Karpas-422 (cell line): Measurements from ENCODE around the gene CTNNBL1. TPM values are rescaled to one million over a fixed set of nuclear protein-coding genes. Genes with fewer than 3 reads are reported as not detected.
"Not testable (repeated sequence)": the region's sequence is repeated elsewhere in the genome, so short reads cannot be mapped to it uniquely, and the experiment has no call there.

Experiments
- DNase-seq: peaks from one replicate; pipeline ENCODE4 v3.0.0-alpha.2; 2015
- H2AFZ ChIP-seq: fragments of 200-600 bp; sonication (generic); 2 replicates; pipeline ENCODE4 v1.6.1; 2014; ENCODE audit warnings: antibody characterized with exemption, low read length, mixed read lengths
- H3K27ac ChIP-seq: fragments of 200-600 bp; sonication (generic); 2 replicates; pipeline ENCODE4 v1.5.1; 2014; ENCODE audit warnings: mild to moderate bottlenecking, low read length, moderate library complexity
- H3K27me3 ChIP-seq: fragments of 200-600 bp; sonication (generic); 2 replicates; pipeline ENCODE4 v1.6.1; 2014; ENCODE audit warnings: low read length, mixed read lengths
- H3K36me3 ChIP-seq: fragments of 200-600 bp; sonication (generic); 2 replicates; pipeline ENCODE4 v1.6.1; 2014; ENCODE audit warnings: low read length, mixed read lengths; ENCODE audit not compliant: insufficient read depth
- H3K4me1 ChIP-seq: fragments of 200-600 bp; sonication (generic); 2 replicates; pipeline ENCODE4 v1.6.1; 2014; ENCODE audit warnings: mild to moderate bottlenecking, low read length, mixed read lengths
- H3K4me2 ChIP-seq: fragments of 200-600 bp; sonication (generic); 2 replicates; pipeline ENCODE4 v1.6.1; 2014; ENCODE audit warnings: low read length, low read depth, mild to moderate bottlenecking; ENCODE audit not compliant: poor library complexity, severe bottlenecking
- H3K4me3 ChIP-seq: fragments of 200-600 bp; sonication (generic); 2 replicates; pipeline ENCODE4 v1.5.1; 2014; ENCODE audit warnings: mild to moderate bottlenecking, antibody characterized with exemption, low read length, mixed read lengths
- H3K79me2 ChIP-seq: fragments of 200-600 bp; sonication (generic); 2 replicates; pipeline ENCODE4 v1.6.1; 2014; ENCODE audit warnings: mild to moderate bottlenecking, low read length, mixed read lengths
- H3K9ac ChIP-seq: fragments of 200-600 bp; sonication (generic); 2 replicates; pipeline ENCODE4 v1.6.0; 2014; ENCODE audit warnings: low read length
- H3K9me2 ChIP-seq: fragments of 200-600 bp; sonication (generic), shearing (Covaris generic); replicated peaks from 2 replicates; pipeline ENCODE4 v1.6.0; 2014; ENCODE audit warnings: mild to moderate bottlenecking, low read length, moderate library complexity; ENCODE audit not compliant: insufficient read depth
- H3K9me3 ChIP-seq: fragments of 300-700, 200-600 bp; sonication (generic); 2 replicates; pipeline ENCODE4 v1.6.1; 2014; ENCODE audit warnings: low read length, mixed read lengths
- H4K20me1 ChIP-seq: fragments of 200-600 bp; sonication (generic); 2 replicates; pipeline ENCODE4 v1.6.1; 2014; ENCODE audit warnings: mild to moderate bottlenecking, antibody characterized with exemption, low read length, low read depth; ENCODE audit not compliant: insufficient read depth
- total RNA-seq: library from RNA; depleted of rRNA; stranded (reverse); fragments of >200 nt; shearing (Covaris generic); gene quantifications from 2 replicates; pipeline ENCODE4 v1.2.3, GENCODE V29; 2014; ENCODE audit warnings: low replicate concordance

Gene CTNNBL1
- total RNA-seq, 1 experiment from 2014 or later: 70.0 TPM

DNA sequence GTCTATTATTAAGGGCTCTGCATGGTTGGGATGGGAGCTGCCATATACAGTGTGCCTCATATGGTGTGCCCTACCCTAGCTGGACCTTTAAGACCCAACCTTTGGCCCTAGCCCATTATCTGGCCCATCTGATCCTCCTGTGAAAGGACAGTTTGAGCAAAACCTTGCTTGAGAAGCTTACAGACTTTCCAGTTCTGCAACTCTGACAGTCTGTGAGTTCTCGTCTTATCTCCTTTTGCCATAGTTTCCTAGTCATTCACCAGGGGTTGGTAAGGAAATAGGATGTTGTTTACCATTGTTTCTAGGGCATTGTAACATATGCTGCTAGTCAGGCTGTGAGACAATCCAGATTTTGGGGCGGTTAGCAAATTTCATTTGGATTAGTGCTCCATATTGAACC, 17.2 kb downstream of the CTNNBL1 start:
- Histone ChIP-seq H3K9me3 (no peaks in the 10 kb centered on the region), H3K36me3 (0 out of 2 replicates have a peak, but pooled peaks cover 6% of the 10 kb centered on the region), H3K9me2 (no peaks in the 10 kb centered on the region), H3K4me2 (no peak overlapping the region), H4K20me1 (no peaks in the 10 kb centered on the region; the same call in 1 of the 2 replicates), H3K9ac (no peak overlapping the region), H3K4me1 (no peaks in the 10 kb centered on the region), H3K27ac (no peak overlapping the region), H3K4me3 (no peak overlapping the region), H3K79me2 (peaks cover 100% of the 10 kb centered on the region), H2AFZ (no peak overlapping the region), H3K27me3 (no peaks in the 10 kb centered on the region)
- no peak for DNase-seq

DNA sequence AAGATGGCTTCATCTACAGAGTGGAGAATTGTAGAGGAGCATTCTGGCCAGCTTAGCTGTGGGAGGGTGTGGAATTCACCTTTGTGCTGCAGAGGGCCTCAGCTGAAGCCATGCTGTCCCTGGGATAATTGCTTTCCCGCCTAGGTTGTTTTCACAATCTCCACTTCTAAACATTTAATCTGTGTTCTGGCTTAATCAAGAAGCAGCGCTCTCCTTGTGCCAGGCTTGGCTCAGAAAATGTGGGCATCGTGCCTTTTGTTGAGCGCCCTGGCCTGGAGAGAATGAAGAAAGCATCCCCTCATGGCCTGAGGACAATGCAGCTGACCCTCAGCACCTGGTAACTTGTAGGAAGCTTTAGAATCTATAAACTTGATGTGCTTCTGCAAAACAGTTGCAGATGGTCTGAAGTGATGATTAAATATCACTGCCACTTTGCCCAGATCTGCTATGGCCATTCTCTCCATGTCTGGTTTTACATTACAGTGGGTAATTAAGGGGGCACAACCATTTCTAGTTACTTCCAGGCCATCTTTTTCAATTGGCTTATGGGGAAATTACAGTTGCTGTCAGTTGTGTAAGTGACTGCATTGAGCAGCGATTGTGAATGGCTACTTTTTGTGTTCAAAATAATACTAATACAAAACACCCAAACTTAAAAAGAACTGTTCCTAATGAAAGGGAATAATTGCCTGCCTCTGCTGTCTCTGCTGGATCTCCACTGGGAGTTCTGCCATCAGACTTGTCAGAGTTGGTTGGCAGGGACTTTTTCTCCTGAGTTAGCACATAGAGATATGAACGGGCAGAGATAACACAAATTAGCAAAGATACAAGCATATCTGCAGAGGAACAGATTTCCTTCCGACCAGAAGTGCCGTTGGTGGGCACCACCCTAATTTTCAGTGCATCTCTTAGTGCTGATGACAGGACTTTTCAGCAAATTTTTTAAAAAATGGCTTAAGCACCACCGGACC, 18.4 kb downstream of the CTNNBL1 start:
- Histone ChIP-seq H3K4me2 (no peak overlapping the region), H3K9me3 (no peaks in the 10 kb centered on the region), H3K4me1 (no peaks in the 10 kb centered on the region), H4K20me1 (no peaks in the 10 kb centered on the region; the same call in 1 of the 2 replicates), H3K27ac (no peak overlapping the region), H3K9ac (no peak overlapping the region), H3K27me3 (no peaks in the 10 kb centered on the region), H2AFZ (no peak overlapping the region), H3K4me3 (no peak overlapping the region), H3K79me2 (peaks cover 100% of the 10 kb centered on the region), H3K36me3 (peaks cover 7% of the 10 kb centered on the region; the same call in 1 of the 2 replicates), H3K9me2 (no peaks in the 10 kb centered on the region)
- no peak for DNase-seq

DNA sequence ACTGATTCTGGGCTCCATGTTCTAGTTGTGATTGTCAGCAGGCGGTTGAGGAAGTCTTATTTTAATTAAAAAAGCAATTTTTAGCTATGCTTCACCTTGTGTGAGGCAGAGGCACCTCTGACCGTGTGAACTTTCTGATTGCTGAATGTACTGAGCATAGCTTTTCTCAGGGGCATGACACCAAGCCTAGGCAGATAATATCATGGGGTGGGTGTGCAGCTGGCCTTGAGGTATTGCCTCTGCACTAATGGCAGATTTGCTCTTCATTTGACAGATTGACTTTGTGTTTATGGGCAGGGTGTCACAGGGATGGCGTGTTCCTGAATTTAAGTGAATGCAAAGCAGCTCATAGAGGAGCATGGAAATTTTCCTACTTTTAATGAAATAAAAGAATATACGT, 19.6 kb downstream of the CTNNBL1 start:
- Histone ChIP-seq H3K4me1 (no peaks in the 10 kb centered on the region), H3K4me2 (no peak overlapping the region), H4K20me1 (no peaks in the 10 kb centered on the region), H3K36me3 (peaks cover 7% of the 10 kb centered on the region; the same call in 1 of the 2 replicates), H3K79me2 (peaks cover 90% of the 10 kb centered on the region), H3K27ac (no peak overlapping the region), H3K9me2 (no peaks in the 10 kb centered on the region), H3K9ac (no peak overlapping the region), H3K9me3 (no peaks in the 10 kb centered on the region), H3K4me3 (no peak overlapping the region), H3K27me3 (no peaks in the 10 kb centered on the region), H2AFZ (no peak overlapping the region)
- no peak for DNase-seq

DNA sequence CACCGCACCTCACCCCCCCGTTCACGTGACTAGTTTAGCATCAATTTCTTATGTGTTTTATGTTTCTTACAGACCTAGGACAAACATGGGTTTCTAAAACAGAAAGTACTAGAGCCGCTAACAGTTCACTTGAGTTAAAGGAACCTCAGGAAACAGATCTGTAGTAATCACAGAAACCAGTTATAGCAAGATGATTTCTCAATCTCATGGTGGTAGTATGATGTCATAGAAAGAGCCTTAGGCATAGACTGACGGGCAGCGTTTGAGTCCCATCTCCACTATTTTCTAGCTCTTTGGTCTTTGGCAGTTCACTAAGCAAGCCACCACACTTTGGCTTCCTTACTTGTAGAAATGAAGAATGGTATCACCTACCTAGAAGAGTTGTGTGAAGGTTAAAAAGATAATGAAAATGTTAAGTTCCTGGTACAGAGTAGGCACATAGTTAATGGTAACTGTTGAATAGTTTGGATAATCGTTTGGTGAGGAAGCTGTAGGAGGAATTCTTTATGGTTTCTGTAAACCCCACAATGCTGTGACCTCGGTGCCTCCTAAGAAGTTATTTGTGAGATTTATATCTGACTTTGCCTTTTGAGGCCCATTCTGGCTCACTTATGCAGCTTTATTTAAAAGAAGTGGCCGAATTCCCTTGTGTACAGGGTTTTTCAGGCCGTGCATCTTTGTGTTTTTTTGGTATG, 21.3 kb downstream of the CTNNBL1 start:
- Histone ChIP-seq H2AFZ (no peak overlapping the region), H3K9me2 (no peaks in the 10 kb centered on the region), H4K20me1 (no peaks in the 10 kb centered on the region), H3K4me1 (no peaks in the 10 kb centered on the region), H3K27ac (no peak overlapping the region), H3K79me2 (peaks cover 86% of the 10 kb centered on the region), H3K36me3 (peaks cover 7% of the 10 kb centered on the region; the same call in 1 of the 2 replicates), H3K9ac (no peak overlapping the region), H3K4me3 (no peak overlapping the region), H3K27me3 (no peaks in the 10 kb centered on the region), H3K4me2 (no peak overlapping the region), H3K9me3 (no peaks in the 10 kb centered on the region)
- no peak for DNase-seq

DNA sequence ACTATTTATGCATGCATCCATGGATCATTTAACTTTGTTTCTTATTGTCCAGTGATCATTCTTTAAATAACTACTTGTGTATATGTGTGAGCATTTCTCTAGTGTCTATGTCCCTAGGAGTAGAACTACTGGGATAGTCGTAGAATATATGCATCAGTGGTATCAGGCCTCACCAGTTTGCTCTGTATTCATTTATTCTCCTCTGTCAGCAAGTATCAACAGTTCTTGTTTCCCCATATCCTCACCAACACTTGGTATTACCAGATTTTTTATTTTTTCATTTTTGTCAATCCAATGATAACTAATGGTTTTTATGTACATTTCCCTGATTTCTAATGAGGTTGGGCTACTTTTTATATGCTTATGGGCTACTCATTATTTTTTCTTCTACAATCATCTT, 27.9 kb downstream of the CTNNBL1 start:
- DNase-seq: no peak
- H4K20me1 ChIP-seq: no peaks in the 10 kb centered on the region
- peaks cover 28% of the 10 kb centered on the region for H3K4me1 ChIP-seq
- no peak overlapping the region for H3K4me2 ChIP-seq
- H3K9me3 ChIP-seq: no peaks in the 10 kb centered on the region
- peaks cover 84% of the 10 kb centered on the region for H3K79me2 ChIP-seq
- peaks cover 3% of the 10 kb centered on the region; the same call in 1 of the 2 replicates for H3K36me3 ChIP-seq
- no peaks in the 10 kb centered on the region for H3K27me3 ChIP-seq
- H3K27ac ChIP-seq: no peak overlapping the region
- no peak overlapping the region for H2AFZ ChIP-seq
- H3K9ac ChIP-seq: no peak overlapping the region
- H3K4me3 ChIP-seq: no peak overlapping the region
- no peaks in the 10 kb centered on the region for H3K9me2 ChIP-seq

DNA sequence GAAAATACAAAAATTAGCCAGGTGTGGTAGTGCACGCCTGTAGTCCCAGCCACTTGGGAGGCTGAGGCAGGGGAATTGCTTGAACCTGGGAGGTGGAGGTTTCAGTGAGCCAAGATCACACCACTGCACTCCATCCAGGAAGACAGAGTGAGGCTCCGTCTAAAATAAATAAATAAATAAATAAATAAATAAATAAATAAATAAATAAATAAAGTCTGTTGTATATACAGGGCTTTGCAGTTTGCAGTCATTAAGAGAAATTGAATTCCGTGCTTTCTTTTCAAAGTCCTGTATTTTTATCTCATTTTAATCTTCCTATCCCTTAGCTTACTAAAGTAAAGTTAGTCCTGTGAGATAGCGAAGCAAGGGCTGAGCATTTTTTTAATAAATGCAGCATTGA, 28.5 kb downstream of the CTNNBL1 start:
- H3K36me3 ChIP-seq, H3K4me3 ChIP-seq, H3K9me3 ChIP-seq, H3K9ac ChIP-seq, DNase-seq, H3K27ac ChIP-seq, H2AFZ ChIP-seq, H3K9me2 ChIP-seq, H3K27me3 ChIP-seq, H3K4me2 ChIP-seq, H4K20me1 ChIP-seq: not testable (repeated sequence)
- Histone ChIP-seq H3K4me1 (peaks cover 32% of the 10 kb centered on the region), H3K79me2 (peaks cover 84% of the 10 kb centered on the region)

DNA sequence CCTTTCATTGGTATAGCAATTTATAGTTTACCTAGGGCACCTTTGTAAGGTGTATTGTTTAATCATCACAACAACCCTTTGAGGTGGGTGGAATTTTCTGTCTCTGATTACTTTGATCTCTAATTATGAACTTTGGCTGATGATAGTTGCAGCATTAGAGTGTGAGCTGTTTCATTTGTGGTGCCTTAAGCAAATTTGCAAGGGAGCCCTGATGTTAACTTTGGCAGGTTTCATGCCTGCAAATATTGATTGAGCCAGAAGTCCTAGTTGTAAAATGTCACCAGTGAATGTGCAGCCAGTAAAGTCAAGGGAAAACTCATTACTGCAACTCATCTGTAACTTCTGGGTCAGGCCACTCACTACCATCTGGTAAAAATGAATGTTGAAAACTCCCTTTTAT, 29.8 kb downstream of the CTNNBL1 start:
- Histone ChIP-seq H3K4me3 (no peak overlapping the region), H3K79me2 (peaks cover 94% of the 10 kb centered on the region), H3K4me2 (no peak overlapping the region), H3K9me3 (no peaks in the 10 kb centered on the region), H3K36me3 (no peaks in the 10 kb centered on the region; the same call in 1 of the 2 replicates), H3K4me1 (peaks cover 37% of the 10 kb centered on the region), H3K9me2 (no peaks in the 10 kb centered on the region), H3K27me3 (no peaks in the 10 kb centered on the region), H3K27ac (no peak overlapping the region), H4K20me1 (no peaks in the 10 kb centered on the region), H3K9ac (no peak overlapping the region), H2AFZ (no peak overlapping the region)
- no peak for DNase-seq

DNA sequence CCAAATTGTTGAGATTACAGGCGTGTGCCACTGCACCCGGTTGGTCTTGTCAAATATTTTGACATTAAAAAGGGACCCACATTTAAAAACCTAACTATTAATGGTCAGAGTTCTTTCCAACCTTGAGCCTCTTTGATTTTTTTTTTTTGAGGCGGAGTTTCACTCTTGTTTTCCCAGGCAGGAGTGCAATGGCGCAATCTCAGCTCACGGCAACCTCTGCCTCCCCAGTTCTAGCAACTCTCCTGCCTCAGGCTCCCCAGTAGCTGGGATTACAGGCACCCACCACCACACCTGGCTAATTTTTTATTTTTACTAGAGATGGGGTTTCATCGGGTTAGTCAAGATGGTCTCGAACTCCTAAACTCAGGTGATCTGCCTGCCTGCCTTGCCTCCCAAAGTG, 31.3 kb downstream of the CTNNBL1 start:
- Histone ChIP-seq H3K4me1 (peaks cover 39% of the 10 kb centered on the region), H3K79me2 (peaks cover 99% of the 10 kb centered on the region), H4K20me1 (no peaks in the 10 kb centered on the region), H3K9ac (no peak overlapping the region), H3K27me3 (no peaks in the 10 kb centered on the region), H3K9me2 (no peaks in the 10 kb centered on the region), H2AFZ (no peak overlapping the region), H3K4me3 (no peak overlapping the region), H3K4me2 (no peak overlapping the region), H3K9me3 (no peaks in the 10 kb centered on the region), H3K27ac (no peak overlapping the region), H3K36me3 (no peaks in the 10 kb centered on the region; the same call in 1 of the 2 replicates)
- DNase-seq: no peak
